GM12878 (cell line): ENCODE results near the gene MYB. TPM values are rescaled to one million over a fixed set of nuclear protein-coding genes. Genes with fewer than 3 reads are reported as not detected.
"Not testable (repeated sequence)": the region's sequence is repeated elsewhere in the genome, so short reads cannot be mapped to it uniquely, and the experiment has no call there.

Source experiments
- ATAC-seq: fragments of 200-7000 bp; cut with Tn5 transposase; 3 replicates; pipeline ENCODE4 v1.9.1; 2020; ENCODE audit warnings: mild to moderate bottlenecking, moderate library complexity
- BruUV-seq: library from RNA; stranded (reverse); fragments of 400-500 nt; replicated peaks from 2 replicates; lab custom pipeline; 2021; lab: Mats Ljungman, UMichigan
- CTCF ChIA-PET: fragments of 300-600 bp; sonication (Branson Sonifier 250); formaldehyde crosslinking; extraction: SDS; loops from one replicate; lab custom pipeline; 2021; ENCODE audit warnings: inconsistent platforms; lab: Yijun Ruan, JAX
- POLR2A ChIA-PET: fragments of 350-600 bp; formaldehyde crosslinking; extraction: SDS; loops from one replicate; lab custom pipeline; 2021; ENCODE audit warnings: inconsistent platforms; lab: Charles Lee
- RAD21 ChIA-PET: fragments of 300-600 bp; sonication (Branson Sonifier 250); formaldehyde crosslinking; loops from one replicate; lab custom pipeline; 2023; ENCODE audit warnings: antibody characterized with exemption; ENCODE audit not compliant: unreplicated experiment; lab: Charles Lee
- SMC1A ChIA-PET: fragments of 300-600 bp; sonication (Branson Sonifier 250); formaldehyde crosslinking; loops from one replicate; lab custom pipeline; 2023; ENCODE audit not compliant: unreplicated experiment, uncharacterized antibody; lab: Charles Lee
- DNase-seq: peaks from one replicate; pipeline ENCODE4 v3.0.0-alpha.2; 2011; ENCODE audit warnings: low read depth, low spot score
- FAIRE-seq: peaks from 3 replicates; lab custom pipeline; 2011; peaks lifted over from hg19 to GRCh38; lab: Jason Lieb, UNC
- H2AFZ ChIP-seq: 2 replicates; pipeline ENCODE4 v1.6.0; 2011; ENCODE audit warnings: low read depth, low read length, control low read depth; ENCODE audit not compliant: control insufficient read depth
- H3K27ac ChIP-seq: 2 replicates; pipeline ENCODE4 v1.5.1; 2011; ENCODE audit warnings: control low read depth; ENCODE audit not compliant: control insufficient read depth, insufficient read depth
- H3K27me3 ChIP-seq, 2 experiments: replicated peaks in 1 of 2; 2 replicates each; pipeline versions ENCODE4 v1.6.0 to v1.6.1; 2011; ENCODE audit warnings: low read length in 1 of 2; ENCODE audit not compliant: control insufficient read depth in 2 of 2, insufficient read depth in 2 of 2
- H3K36me3 ChIP-seq, 2 experiments: 2 replicates each; pipeline ENCODE4 v1.5.1; 2011; ENCODE audit warnings: low read length in 1 of 2; ENCODE audit not compliant: control insufficient read depth in 2 of 2, insufficient read depth in 2 of 2
- H3K4me1 ChIP-seq: 2 replicates; pipeline ENCODE4 v1.6.1; 2011; ENCODE audit warnings: mild to moderate bottlenecking, low read length, moderate library complexity, mixed read lengths; ENCODE audit not compliant: control insufficient read depth, insufficient read depth
- H3K4me2 ChIP-seq: 2 replicates; pipeline ENCODE4 v1.6.0; 2011; ENCODE audit warnings: control low read depth; ENCODE audit not compliant: control insufficient read depth, insufficient read depth
- H3K4me3 ChIP-seq: fragments of 200-600 bp; sonication (generic); 2 replicates; pipeline ENCODE4 v1.5.1; 2016
- H3K79me2 ChIP-seq: 2 replicates; pipeline ENCODE4 v1.6.0; 2011; ENCODE audit warnings: low read length; ENCODE audit not compliant: control insufficient read depth, insufficient read depth
- H3K9ac ChIP-seq: 2 replicates; pipeline ENCODE4 v1.8.0; 2011; ENCODE audit warnings: low read length, control low read depth, mixed read lengths; ENCODE audit not compliant: control insufficient read depth, insufficient read depth
- H3K9me3 ChIP-seq: replicated peaks from 3 replicates; pipeline ENCODE4 v1.5.1; 2011; ENCODE audit warnings: mild to moderate bottlenecking, low read length; ENCODE audit not compliant: control insufficient read depth, insufficient read depth
- H4K20me1 ChIP-seq: 2 replicates; pipeline ENCODE4 v1.6.0; 2011; ENCODE audit not compliant: control insufficient read depth, insufficient read depth
- CBX5 ChIP-seq: sonication (generic); IDR thresholded peaks from 2 replicates; pipeline ENCODE4 v1.6.1; 2016; ENCODE audit warnings: low read depth, moderate library complexity, mild to moderate bottlenecking, inconsistent platforms
- CEBPB ChIP-seq, 2 experiments: fragments of 150-350 bp in 1 of 2; IDR thresholded peaks; 2 replicates each; pipeline ENCODE4 v1.6.1; 2012 to 2014; ENCODE audit warnings: low read depth in 2 of 2, low read length in 2 of 2, borderline replicate concordance in 1 of 2, inconsistent platforms in 1 of 2
- JUND ChIP-seq: IDR thresholded peaks from 2 replicates; pipeline ENCODE4 v1.6.1; 2012; ENCODE audit warnings: low read depth, mild to moderate bottlenecking, low read length, improper control_type of control experiment, moderate library complexity
- USF1 ChIP-seq: IDR thresholded peaks from 2 replicates; pipeline ENCODE4 v1.6.1; 2011; ENCODE audit warnings: borderline replicate concordance, low read depth, mild to moderate bottlenecking, moderate library complexity, mixed read lengths, low read length; ENCODE audit not compliant: insufficient read depth; ENCODE audit errors: extremely low read length
- YY1 ChIP-seq: IDR thresholded peaks from 2 replicates; pipeline ENCODE4 v1.6.1; 2011; ENCODE audit warnings: low read depth, mild to moderate bottlenecking, low read length
- WGBS: methylation state at CpG from one replicate; pipeline ENCODE4 v1.1.6; 2016; ENCODE audit warnings: low lambda C conversion rate; ENCODE audit not compliant: insufficient replicate concordance, insufficient coverage; ENCODE audit errors: missing lambda C conversion rate; 5-methylcytosine and 5-hydroxymethylcytosine counted together
- in situ Hi-C: fragments of 300-500 bp; cut with MboI; formaldehyde crosslinking; loops from 9 replicates; pipeline ENCODE4 v1.14.3; 2018; ENCODE audit warnings: mixed read lengths
- intact Hi-C: fragments of 100-400 bp; cut with micrococcal nuclease; formaldehyde crosslinking; loops from one replicate; pipeline ENCODE4 v1.14.2; 2022; ENCODE audit not compliant: unreplicated experiment
- polyA plus RNA-seq, 11 experiments: library from polyadenylated mRNA; depleted of rRNA in 4 of 11; unstranded in 6 of 11; stranded (reverse) in 5 of 11; fragments of >200 nt; fragmentation: Nextera tagmentation in 4 of 11; fragmentation: Illumina TruSeq in 1 of 11; extraction: Ambion mirVana in 4 of 11; extraction: Trizol in 1 of 11; gene quantifications; 1 replicate in 1 of 11; 2 replicates in 10 of 11; pipeline versions ENCODE4 v1.2.1 to v1.2.3, GENCODE V29; 2011 to 2016; ENCODE audit warnings: inconsistent platforms in 2 of 11, missing spikeins in 2 of 11, low read depth in 1 of 11
- total RNA-seq, 4 experiments: library from RNA; depleted of rRNA in 3 of 4; stranded (reverse); fragments of >200 nt in 3 of 4; fragmentation: Illumina TruSeq in 1 of 4; extraction: Trizol in 1 of 4; gene quantifications; 2 replicates each; pipeline versions ENCODE4 v1.2.1 to v1.2.3, GENCODE V29; 2013 to 2021

Gene MYB
- total and polyA plus RNA-seq, 10 of the 15 experiments (the other 5 are each of a cell fraction or from before 2014, with no cell fraction given) = 7.0 to 29.8 (median 21.5) TPM

- TF ChIP-seq CEBPB (IDR thresholded peaks at IDR 0.05; ENCODE audit: borderline replicate concordance in 1 of 2, low read depth in 2 of 2, low read length in 2 of 2) = no peak
These were observed 32.2 kb upstream of the MYB start (continued) for GRCh38 chr6:135148889-135149288.

GRCh38 chr6:135149376-135149775, 31.7 kb upstream of the MYB start:
- in situ Hi-C loops (no loop called here), intact Hi-C loops (no loop called here)
- ATAC-seq = no peak
- H3K27ac ChIP-seq = no peak overlapping the region
- peaks cover 15% of the 10 kb centered on the region for H3K4me1 ChIP-seq
- no peak overlapping the region for H3K4me2 ChIP-seq
- RAD21 ChIA-PET = interaction anchor here (1.8 to 4.6 kb wide), 2 partner anchors 13 to 32 kb away, joined by 8 to 61 read pairs; partner anchors contain the start of gene MYB
- CTCF ChIA-PET = interaction anchor here (0.8 to 4.6 kb wide), 3 partner anchors 10 to 35 kb away, joined by 4 to 53 read pairs (median 46); no protein-coding TSS in a partner anchor
- SMC1A ChIA-PET = interaction anchor here (0.9 to 4.6 kb wide), 9 partner anchors 9 to 275 kb away, joined by 3 to 44 read pairs (median 4); no protein-coding TSS in a partner anchor
- H3K36me3 ChIP-seq = no peaks in the 10 kb centered on the region
- H4K20me1 ChIP-seq = no peaks in the 10 kb centered on the region
- peak overlapping the region; percentile 79 for H2AFZ ChIP-seq
- H3K79me2 ChIP-seq = no peaks in the 10 kb centered on the region
- WGBS = 81% methylated on average over 6 of the region's 6 CpGs
- no peak for TF ChIP-seq CBX5
- TF ChIP-seq YY1 = no peak
- no peak for TF ChIP-seq USF1
- TF ChIP-seq JUND = no peak
- no peak for DNase-seq
- no peaks in the 10 kb centered on the region for H3K9me3 ChIP-seq
- H3K4me3 ChIP-seq = no peak overlapping the region
- BruUV-seq = no TSS peak
- no peak overlapping the region for H3K9ac ChIP-seq
- POLR2A ChIA-PET = interaction anchor here (0.6 to 3.7 kb wide), 2 partner anchors 13 to 310 kb away, joined by 4 to 24 read pairs; no protein-coding TSS in a partner anchor
- H3K27me3 ChIP-seq = no peaks in the 10 kb centered on the region
- FAIRE-seq = no peak

- RAD21 ChIA-PET = interaction anchor here (1.6 kb wide), 1 partner anchor 33 kb away, joined by 3 read pairs; no protein-coding TSS in a partner anchor
These were observed 30.6 kb upstream of the MYB start for GRCh38 chr6:135150481-135150880.

GRCh38 chr6:135154125-135154524, 27.0 kb upstream of the MYB start:
- H3K4me2 ChIP-seq, BruUV-seq, FAIRE-seq, H3K27me3 ChIP-seq, H4K20me1 ChIP-seq, intact Hi-C loops, in situ Hi-C loops, H3K9ac ChIP-seq, H2AFZ ChIP-seq, H3K36me3 ChIP-seq, DNase-seq, RAD21 ChIA-PET, H3K4me3 ChIP-seq, H3K79me2 ChIP-seq, H3K27ac ChIP-seq, H3K4me1 ChIP-seq, H3K9me3 ChIP-seq, ATAC-seq: not testable (repeated sequence)
- ChIA-PET CTCF (interaction anchor here (1.1 kb wide), 1 partner anchor 11 kb away, joined by 4 read pairs; no protein-coding TSS in a partner anchor), POLR2A (interaction anchor here (1.0 kb wide), 1 partner anchor 176 kb away, joined by 3 read pairs; no protein-coding TSS in a partner anchor), SMC1A (interaction anchor here (0.7 kb wide), 1 partner anchor 269 kb away, joined by 3 read pairs; no protein-coding TSS in a partner anchor)
- WGBS = 96% methylated on average over 2 of the region's 2 CpGs

More at GRCh38 chr6:135150481-135150880, 30.6 kb upstream of the MYB start:
- POLR2A ChIA-PET, DNase-seq, H3K27me3 ChIP-seq, H3K27ac ChIP-seq, H3K4me2 ChIP-seq, H2AFZ ChIP-seq, H3K4me3 ChIP-seq, in situ Hi-C loops, CTCF ChIA-PET, H3K79me2 ChIP-seq, H3K36me3 ChIP-seq, H3K9me3 ChIP-seq, H4K20me1 ChIP-seq, BruUV-seq, ATAC-seq, FAIRE-seq, intact Hi-C loops, H3K9ac ChIP-seq: not testable (repeated sequence)
- WGBS = 81% methylated on average over 2 of the region's 2 CpGs
- SMC1A ChIA-PET = interaction anchor here (1.6 kb wide), 1 partner anchor 9 kb away, joined by 5 read pairs; no protein-coding TSS in a partner anchor
- peaks cover 12% of the 10 kb centered on the region for H3K4me1 ChIP-seq
